GM18502 (cell line): ENCODE data around the gene FN1.

ENCODE experiments used
- ATAC-seq: cut with Tn5 transposase; IDR thresholded peaks from one replicate; pipeline ENCODE4 v1.9.1; 2021; ENCODE audit warnings: mild to moderate bottlenecking; ENCODE audit not compliant: unreplicated experiment, poor library complexity

The FN1 gene

DNA sequence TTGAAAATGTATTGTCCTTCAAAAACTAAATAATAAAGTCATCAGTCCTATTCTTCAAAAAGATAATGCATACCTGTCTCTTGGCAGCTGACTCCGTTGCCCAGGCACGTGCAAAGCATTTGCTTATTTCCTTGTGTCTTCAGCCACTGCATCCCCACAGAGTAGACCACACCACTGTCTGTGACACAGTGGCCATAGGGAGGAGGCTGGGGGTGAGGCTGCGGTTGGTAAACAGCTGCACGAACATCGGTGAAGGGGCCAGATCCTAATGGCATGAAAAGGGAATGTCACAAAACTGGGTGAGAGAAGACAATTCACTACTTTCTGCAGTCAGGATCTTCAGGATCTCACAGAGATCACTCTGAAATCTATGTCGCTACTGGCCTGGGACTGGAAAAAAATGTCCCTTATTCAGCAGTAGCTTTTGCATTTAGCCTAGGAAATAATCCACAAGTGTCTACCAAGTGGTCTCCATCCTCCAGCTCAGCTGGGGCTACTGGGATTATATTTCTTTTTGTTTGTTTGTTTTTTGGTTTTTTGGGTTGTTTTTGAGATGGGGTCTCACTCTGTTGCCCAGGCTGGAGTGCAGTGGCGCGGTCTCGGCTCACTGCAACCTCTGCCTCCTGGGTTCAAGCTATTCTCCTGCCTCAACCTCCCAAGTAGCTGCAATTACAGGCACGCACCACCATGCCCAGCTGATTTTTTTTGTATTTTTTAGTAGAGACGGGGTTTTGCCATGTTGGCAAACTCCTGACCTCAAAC, 10.7 kb downstream of the FN1 start:
- no peak for ATAC-seq

DNA sequence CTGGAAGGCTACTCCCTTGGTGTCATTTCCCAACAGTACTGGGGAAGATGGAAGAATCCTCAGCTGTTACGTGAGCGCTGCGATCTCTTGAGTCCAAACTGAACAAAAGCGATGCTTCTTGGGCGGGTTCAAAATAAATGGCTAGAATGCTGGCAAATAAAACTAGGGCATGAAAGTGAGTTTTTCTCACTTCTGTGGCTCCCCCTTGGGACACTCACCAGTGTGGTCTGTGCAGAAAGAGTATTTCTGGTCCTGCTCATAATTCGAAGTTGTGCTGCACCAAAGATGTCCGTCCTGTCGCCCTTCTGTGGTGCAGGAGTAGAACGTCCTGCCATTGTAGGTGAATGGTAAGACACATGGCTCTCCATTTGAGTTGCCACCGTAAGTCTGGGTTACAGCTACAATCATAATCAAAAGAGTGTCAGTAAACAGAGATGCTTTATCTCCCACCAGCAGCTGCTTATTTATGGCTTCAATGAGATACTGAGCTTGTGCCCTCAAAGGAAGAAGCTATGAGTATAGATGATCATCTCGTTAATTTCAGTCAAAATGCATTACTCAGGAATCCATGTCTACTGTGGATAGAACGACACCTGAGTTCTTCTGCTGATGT, 11.8 kb downstream of the FN1 start:
- ATAC-seq: no peak

DNA sequence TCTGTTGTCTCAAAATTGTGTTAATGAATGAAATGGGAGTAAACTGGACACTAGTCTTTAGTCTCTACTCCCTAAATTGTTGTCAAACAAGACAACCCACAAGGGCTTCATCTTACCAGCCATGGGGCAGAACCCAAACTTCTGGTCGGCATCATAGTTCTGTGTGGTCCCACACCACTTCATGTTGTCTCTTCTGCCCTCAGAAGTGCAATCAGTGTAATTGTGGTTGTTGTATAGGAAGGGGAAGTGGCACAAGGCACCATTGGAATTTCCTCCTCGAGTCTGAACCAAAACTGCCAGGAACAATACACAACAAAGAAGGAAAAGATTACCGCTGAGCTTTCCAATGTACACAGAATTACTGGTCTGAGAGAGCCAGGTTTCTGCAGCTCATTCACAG, 12.6 kb downstream of the FN1 start:
- no peak for ATAC-seq

DNA sequence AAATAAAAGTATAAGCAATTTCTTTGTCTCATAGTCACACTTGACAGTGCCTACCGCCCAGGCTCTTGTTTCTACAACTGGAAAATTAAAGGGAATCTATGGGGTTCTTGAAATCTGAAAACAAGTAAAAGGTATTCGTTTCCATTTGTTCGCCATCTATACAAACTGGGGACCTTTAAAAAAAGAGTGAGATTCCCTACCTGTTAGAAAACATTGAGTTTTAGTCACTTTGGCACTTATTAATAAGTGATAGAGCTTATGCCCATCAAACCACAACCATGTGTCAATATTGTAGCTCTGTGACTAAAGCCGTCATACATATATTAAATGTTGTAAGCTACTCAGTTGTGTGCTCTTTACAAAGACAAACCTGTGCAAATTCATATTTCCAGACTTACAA, 13.2 kb downstream of the FN1 start:
- no peak for ATAC-seq

DNA sequence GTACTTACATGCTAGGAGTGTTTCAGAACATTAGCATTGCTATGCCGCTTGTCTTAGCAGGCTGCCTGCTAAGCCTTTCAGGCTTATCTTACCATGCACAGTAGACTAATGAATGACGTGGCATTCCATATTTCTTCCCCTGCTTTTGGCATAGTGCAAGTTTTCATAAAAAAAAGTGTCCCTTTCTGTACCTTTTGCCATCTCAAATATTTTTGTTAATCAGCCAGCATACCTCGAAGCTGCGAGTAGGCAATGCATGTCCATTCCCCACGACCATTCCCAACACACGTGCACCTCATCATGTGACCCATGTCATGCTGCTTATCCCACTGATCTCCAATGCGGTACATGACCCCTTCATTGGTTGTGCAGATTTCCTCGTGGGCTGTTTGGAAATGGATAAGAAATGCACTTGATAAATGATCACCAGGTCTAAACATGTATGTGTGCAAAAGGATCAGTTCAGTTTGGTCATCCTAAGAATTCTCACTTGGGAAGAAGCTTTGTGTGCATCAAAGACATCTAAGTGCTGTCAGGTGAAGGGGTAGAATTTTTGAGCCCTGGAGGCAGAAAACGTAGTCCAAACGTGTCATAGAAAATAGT, 13.9 kb downstream of the FN1 start:
- no peak for ATAC-seq

DNA sequence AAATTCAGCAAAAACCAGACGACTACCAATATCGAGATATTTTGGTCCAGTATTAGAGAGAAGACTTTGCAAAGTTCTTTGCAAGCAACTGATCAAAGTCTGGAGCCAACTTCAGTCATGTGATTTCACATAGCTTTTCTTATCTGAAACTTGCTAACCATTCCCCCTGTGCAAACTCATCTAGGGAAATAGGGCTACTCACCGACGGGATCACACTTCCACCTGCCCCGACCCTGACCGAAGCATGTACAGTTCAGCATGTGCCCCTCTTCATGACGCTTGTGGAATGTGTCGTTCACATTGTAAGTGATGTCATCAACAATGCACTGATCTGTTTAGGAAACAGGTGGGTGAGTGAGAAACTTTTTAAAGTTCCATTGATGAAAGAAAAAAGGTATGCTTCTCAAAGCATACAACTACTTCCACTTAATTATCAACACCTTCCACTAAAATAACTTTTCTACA, 15.4 kb downstream of the FN1 start:
- ATAC-seq: no peak

DNA sequence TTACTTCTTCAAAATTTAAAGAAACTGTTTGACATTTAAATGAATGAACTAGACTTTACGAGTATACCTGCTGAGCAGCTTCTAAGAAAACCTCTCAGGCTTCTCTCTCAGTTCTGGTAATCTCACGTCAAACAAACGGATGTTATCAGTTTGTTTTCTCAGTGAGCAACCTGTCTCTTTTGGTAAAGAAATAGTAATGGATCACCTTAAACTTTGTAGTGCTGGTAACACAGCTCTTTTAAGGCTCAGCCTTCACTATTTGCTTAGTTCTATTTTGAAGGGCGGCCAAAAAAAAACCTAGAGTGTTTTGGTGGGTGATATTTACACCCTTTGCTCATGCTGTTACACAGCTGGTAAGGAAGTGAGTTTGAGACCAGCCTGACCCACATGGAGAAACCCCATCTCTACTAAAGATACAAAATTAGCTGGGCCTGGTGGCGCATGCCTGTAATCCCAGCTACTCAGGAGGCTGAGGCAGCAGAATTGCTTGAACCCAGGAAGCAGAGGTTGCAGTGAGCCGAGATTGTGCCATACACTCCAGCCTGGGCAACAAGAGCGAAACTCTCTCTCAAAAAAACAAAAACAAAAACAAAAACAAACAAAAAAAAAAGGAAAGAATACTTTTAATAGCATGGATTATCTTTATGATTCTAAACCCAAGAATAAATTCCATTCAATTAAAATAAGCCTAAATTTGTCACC, 15.9 kb downstream of the FN1 start:
- no peak for ATAC-seq

DNA sequence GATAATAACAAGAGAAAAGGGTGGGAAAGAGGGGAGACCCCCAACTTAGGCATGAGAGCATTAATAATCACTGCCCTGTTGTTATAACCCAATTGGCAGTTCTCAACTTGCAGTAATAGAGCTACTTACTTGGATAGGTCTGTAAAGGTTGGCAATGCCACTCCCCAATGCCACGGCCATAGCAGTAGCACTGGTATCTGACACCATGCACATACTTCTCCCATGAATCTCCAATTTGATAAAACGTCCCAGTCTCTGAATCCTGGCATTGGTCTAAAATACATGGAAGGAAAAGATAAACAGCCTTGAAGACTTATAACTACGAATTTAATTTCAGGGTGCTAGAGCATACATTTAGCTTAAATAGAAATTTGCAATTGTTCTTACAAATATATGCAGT, 16.8 kb downstream of the FN1 start:
- ATAC-seq: no peak

DNA sequence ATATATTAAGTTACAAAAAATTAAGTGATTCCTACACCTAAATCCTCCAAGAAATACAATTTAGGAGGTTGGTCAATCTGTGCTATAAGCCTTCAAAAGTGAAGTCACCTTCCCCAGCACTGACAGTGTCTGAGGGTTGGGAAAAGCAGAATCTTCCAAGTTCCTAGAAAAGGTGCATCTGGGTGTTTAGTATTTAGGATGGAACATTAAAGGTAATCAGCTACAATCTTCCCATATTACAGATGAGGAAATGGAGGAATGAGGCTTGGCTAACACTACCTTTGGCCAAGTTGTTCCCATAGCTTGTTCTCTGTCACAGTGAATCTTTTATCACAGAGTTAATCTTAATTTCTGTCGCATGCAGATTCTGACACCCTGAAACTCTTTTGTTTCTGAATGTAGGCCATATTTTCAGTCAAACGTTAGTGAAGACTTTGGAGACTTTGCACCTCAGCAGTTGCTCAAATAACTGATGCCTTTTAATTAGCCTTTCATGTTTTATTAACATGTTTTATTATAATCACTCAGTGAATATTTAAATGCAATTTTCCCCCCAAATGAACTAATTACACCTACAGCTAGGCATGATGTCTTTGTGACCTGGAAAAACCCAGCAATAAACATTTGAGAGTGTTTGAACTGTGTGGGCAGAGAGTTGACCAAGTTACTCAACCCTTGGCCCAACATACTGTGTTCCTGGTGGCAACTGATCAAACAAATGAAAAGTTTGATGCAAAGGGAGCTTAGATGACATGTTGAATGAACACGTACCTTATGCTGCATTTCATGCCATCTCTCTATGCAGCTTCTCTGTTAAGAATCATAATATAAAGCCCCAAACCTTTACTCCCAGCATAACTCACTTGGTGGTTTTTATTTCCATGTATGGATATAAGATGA, 17.6 kb downstream of the FN1 start:
- no peak for ATAC-seq

DNA sequence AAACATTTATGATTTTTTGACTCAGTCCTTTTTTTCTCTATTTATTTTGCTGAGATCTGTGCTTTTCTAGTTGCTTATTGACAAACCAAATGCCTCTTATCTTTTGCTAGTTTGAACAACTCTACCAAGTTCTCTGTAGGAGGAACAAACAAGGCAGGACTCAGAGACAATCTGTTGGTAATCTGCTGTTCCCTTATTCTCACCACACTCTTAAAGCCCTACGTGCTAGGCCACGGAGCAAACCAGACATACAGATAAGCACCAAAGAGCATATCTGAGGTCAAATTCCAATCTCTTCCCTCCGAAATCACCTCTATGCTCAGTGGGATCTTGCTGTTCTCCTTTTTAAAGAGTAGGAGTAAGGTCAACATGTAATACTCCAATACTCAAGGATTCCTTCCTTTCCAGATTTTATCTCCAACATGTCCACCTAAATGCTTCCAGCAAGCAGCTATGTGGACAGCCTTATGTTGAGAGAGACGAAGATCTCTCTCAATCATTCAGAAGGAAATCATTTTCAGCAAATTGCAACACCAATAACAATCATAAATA, 18.4 kb downstream of the FN1 start:
- ATAC-seq: no peak

DNA sequence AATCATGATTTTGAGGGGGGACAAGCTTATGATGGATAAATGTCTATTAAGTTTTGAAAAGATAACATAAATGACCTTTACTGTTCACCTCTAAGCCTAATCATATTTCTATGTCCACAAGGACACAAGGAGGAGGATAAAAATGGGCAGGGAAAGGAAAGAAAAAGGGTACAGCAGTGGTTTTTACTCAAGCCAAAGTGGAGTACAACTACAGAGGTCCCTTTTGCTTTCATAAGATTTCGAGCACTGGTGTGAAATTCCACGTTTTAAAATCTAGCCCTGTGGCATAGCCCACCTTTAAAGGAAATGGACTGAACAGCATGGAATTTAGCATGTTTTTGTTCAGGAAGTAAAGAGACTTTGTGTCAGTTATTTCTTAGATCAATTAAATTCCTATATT, 19.2 kb downstream of the FN1 start:
- ATAC-seq: no peak

DNA sequence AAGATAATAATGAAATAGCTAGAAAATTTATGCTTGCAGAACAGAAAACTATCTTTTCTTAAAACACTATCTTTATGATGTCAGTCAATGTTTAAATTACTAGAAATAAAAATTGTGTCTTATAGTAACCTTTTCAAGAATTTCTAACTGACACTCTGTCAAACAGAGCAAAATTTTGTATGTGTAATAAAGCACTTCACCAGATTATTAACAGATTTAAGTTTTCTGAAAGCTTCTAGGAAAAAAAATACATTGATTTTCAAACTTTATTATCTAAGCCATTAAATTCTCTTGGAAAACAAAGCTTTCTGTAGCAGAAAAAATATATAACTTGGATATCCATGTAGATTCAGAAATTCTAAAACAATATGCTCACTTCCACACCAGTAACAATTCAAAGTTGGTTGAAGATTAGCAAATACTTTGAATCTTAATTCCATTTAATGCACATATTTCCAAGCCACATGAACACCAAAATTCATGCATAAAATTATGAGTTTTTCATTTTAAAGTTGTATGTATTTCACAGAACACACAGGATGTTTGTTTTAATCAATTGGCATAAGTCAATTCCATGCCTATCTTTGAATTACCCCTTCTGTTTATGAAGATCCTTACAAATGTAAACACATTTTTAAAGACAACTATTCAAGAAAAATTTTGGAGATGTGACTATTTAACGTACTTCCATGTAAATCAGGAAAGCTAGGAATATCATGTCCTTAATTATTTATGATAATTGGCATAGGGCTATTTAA, 19.9 kb downstream of the FN1 start:
- ATAC-seq: no peak

DNA sequence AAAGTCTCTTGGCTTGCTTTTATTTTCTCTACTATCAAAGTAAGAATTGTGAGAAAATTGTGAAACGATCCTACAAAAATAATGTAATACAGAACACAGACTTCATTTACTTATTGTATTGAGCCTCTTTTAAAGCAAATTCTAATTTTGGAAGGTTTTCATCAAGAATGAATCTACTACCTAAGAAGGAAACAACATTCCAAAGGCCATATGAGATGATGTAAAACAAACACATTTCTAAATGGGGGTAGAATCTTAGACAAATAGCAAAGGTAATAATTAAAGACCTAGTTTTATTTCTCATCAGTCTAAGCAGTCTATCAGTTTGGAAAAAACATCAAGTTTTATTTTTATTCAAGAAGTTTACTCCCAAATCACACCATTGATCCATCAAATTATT, 20.6 kb downstream of the FN1 start:
- ATAC-seq: no peak

DNA sequence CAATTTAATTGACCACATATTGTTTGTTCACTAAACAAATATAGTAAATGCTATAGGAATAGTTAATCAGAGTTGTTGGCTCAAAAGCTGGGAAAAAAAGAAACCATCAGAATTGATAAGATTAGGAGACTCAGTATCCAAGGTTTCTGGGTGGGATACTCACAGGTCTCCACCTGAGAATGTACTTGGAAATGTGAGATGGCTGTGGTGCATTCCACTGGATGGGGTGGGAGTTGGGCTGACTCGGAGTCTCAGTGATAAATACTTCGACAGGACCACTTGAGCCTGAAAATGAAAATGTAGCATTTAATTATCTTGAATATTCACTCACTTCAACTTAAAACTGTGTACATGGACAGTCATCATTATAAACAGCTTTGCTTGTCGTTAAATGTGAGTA, 21.2 kb downstream of the FN1 start:
- ATAC-seq: no peak

DNA sequence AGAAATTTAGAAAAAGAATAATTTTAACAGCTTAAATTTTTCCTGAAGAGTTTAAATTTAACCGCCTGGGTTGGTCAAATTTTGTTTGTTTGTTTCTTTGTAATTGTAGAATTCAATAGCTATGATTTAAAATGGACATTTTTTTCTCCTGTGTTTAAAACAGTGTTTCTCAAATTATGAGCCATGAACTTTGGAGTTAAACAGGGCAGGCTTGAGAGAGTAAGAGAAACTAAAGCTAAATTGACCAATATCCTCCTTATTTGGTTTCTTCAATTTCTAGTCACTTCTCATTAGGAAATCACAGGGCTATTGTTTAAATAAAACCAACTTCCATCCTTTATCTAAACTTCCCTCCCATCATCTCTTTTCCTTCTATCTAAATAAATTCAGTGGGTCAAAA, 21.9 kb downstream of the FN1 start:
- ATAC-seq: no peak

DNA sequence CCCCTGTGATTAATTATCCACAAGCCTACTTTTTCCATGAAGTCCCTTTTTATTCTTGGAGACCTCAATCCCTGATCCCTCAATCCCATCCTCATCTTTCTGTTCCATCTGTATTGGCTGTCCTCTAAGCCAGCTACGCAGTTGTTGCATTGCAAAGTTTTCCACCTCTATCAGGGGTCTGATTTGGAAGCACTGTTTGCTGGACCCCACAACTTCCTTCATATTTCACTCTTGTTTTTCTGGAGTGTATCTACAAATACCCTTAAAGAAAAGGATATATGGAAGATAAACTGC, 22.4 kb downstream of the FN1 start:
- no peak for ATAC-seq

DNA sequence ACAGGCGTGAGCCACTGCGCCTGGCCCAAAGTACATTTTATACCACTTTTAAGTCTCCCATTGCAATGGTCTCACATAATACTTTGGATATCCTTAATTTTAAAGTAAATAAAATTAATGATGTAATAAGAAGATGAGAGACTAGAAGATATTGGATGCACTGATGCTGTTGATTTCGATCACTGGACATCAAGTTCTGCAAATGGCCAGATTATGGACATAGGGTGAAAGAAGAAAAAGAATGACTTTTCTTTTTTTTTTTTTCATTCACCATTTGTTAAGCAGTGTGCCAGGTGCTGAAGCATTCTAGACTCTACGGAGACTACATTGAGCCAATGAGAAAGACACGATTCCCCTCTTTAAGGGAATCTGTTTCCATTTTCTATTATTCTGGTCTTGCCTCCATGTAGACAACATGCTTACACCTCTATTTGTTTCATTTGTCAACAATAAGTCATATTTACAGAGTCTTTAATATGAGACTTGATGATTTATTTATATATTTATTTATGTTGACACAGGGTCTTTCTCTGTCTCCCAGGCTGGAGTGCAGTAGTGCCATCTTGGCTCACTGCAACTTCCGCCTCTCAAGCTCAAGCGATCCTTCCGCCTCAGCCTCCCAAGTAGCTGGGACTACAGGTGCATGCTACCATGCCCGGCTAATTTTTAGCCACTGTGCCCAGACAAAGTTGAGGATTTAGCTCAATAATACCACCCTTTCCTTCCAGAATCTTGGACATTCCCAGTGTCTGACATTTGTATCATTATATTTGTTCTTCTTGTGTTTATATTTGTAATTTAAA, 23.7 kb downstream of the FN1 start:
- ATAC-seq: no peak

DNA sequence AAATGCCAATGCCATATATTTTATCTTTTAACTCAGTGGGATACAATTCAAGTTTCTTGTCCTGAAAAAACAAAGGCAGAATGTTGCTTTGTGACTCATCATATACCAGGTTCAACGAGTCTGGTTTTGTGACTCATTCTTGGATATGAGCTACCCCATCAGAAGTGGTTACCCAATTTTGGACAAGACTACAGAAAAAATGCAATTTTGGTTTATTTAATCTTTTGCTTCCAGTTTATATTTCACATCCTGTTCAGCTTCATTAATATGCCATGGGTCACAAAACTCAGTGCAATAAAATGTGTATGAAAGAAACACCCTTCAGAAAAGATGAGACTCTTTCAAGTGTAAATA, 25.0 kb downstream of the FN1 start:
- ATAC-seq: no peak
